ENCODE measurements around the gene ANKRD55. TPM values are rescaled to one million over a fixed set of nuclear protein-coding genes. Genes with fewer than 3 reads are reported as not detected.
"Not testable (repeated sequence)": the region's sequence is repeated elsewhere in the genome, so short reads cannot be mapped to it uniquely, and the experiment has no call there.

Gene ANKRD55
- total RNA-seq, 2 experiments from 2014 or later, result 0.19 to 0.71 TPM

DNA sequence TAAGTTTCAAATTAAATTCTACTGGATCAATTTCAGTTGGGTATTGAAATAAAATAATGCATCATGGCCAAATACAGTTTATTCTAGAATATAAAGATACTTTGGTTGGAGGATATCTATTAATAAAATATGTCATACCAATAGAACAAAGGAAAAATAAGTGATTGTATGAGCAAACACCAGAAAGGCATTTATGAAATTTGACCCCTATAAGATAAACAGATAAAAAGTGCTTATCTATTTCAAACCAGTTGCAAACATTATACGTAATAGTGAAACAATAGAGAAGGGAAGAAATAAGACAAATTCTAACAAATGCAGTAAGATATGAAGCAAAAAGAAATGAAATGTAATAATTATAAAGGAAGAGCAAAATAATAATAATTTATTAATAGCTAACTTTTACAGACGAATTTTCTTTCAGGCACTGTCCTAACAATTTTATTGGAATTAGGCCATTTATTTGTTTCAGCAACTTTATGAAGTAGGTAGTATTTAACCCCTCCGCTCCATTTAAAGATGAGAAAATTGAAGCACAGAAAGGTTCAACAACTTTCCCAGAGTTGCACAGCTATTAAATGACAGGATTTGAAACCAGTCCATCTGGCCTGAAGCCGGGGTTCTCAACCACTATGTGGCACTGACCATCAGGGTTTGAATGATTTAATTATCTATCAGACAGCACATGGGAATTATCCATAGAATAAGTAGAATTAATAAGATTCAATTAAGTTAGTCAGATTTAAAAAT, 20.8 kb downstream of the ANKRD55 start:
- no peak for DNase-seq
- no peaks in the 10 kb centered on the region for H3K36me3 Mint-ChIP-seq
- no peak overlapping the region for H3K27ac Mint-ChIP-seq
- no peaks in the 10 kb centered on the region for H3K4me1 Mint-ChIP-seq
- peaks cover 4% of the 10 kb centered on the region for H3K27me3 Mint-ChIP-seq
- ATAC-seq (ENCODE audit: low read depth), result no peak
- H3K9me3 Mint-ChIP-seq, result peaks cover 16% of the 10 kb centered on the region
- POLR2A ChIA-PET, result no interaction called here
- no peak overlapping the region for H3K4me3 Mint-ChIP-seq

DNA sequence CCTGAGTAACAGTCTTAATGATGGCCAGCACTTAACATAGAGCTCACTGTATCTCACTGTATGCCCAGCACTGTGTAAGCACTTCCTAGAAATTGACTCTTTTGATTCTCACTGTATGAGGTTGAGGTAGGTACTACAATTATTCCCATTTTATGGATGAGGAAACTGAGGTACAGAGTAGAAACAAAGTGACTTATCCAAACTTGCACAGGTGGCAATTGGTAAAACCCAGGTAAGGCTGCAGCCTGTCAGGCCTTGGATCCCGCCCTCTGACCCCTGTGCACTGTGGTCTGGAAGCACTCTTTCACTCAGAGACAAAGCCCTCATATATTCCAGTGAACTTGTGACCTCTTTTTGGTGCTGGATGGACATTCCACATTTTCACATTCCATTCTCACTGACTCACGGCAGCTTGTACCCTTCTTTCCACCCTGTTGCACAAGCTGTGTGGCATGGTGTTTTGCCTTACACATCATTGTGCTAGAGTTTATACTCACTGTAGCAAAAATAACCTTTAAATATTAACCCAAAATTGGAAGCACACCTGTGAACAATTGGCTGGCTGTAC, 21.7 kb downstream of the ANKRD55 start:
- no peaks in the 10 kb centered on the region for H3K36me3 Mint-ChIP-seq
- H3K9me3 Mint-ChIP-seq, result peaks cover 11% of the 10 kb centered on the region
- no peak for DNase-seq
- POLR2A ChIA-PET, result no interaction called here
- no peak for ATAC-seq (ENCODE audit: low read depth)
- H3K27me3 Mint-ChIP-seq, result peaks cover 2% of the 10 kb centered on the region
- H3K27ac Mint-ChIP-seq, result no peak overlapping the region
- no peak overlapping the region for H3K4me3 Mint-ChIP-seq
- no peaks in the 10 kb centered on the region for H3K4me1 Mint-ChIP-seq

DNA sequence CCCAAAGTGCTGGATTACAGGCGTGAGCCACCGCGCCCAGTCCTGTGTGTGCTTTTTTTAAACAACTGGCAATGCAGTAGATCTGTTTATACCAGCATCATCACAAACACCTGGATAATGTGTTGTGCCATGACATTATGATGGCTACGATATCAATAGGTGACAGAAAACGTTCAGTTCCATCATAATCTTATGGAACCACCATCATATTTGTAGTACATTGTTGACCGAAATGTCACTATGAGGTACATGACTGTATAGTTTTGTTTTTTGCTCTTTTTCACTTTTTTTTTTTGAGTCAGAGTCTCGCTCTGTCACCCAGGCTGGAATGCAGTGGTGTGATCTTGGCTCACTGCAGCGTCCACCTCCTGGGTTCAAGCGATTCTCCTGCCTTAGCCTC, 24.4 kb downstream of the ANKRD55 start:
- Mint-ChIP-seq H3K36me3 (peaks cover 5% of the 10 kb centered on the region), H3K27ac (no peak overlapping the region), H3K9me3 (peaks cover 8% of the 10 kb centered on the region), H3K4me3 (no peak overlapping the region), H3K27me3 (no peaks in the 10 kb centered on the region), H3K4me1 (peaks cover 1% of the 10 kb centered on the region)
- DNase-seq (no peak), ATAC-seq (ENCODE audit: low read depth) (no peak)
- POLR2A ChIA-PET, result no interaction called here

DNA sequence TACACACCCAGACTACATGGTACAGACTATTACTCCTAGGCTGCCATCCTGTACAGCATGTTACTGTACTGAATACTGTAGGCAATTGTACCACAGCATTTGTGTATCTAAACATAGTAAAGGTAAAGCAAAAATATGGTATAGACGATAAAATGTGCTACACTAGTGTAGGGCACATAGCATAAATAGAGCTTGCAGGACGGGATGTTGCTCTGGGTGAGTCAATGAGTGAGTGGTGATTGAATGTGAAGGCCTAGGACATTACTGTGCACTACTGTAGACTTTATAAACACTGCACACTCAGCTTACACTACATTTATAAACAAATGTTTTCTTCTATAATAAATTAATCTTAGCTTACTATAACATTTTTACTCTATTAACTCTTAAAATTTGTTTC, 25.6 kb downstream of the ANKRD55 start:
- no peaks in the 10 kb centered on the region for H3K27me3 Mint-ChIP-seq
- H3K4me3 Mint-ChIP-seq, result no peak overlapping the region
- peaks cover 5% of the 10 kb centered on the region for H3K36me3 Mint-ChIP-seq
- H3K4me1 Mint-ChIP-seq, result peaks cover 1% of the 10 kb centered on the region
- H3K27ac Mint-ChIP-seq, result no peak overlapping the region
- POLR2A ChIA-PET, result no interaction called here
- DNase-seq (no peak), ATAC-seq (ENCODE audit: low read depth) (no peak)
- H3K9me3 Mint-ChIP-seq, result peaks cover 4% of the 10 kb centered on the region

DNA sequence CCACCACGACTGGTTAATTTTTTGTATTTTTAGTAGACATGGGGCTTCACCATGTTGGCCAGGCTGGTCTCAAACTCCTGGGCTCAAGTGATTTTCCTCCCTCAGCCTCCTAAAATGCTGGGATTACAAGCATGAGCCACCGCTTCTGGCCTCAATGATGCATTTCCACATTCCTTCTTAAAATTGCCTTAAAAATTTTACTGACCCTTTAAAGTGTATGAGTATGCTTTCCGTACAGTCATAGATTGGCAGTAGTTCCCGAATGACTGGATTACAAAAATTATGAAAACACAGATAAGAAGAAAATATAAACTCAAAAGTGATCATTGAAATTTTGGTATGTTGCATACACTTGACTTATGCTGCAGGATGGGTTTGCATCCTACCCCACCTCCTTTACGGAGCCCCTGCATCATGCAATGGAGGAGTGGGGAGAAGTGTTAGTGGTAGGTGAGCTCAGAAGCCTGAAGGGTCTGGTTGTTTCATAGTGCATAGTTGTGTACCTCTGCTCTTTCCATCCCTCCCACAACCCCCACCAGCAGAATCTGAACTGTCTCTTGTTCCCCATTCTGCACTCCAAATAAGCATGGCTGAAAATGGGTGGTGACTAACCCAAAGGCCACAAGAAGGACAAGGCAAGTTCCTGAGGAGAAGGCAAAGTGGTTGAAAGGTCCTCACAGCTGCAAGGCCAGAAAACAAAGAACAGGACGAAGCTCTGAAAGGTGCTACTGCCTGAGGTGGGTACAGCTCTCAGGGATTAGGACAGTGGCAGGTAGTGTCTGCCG, 26.8 kb downstream of the ANKRD55 start:
- peaks cover 5% of the 10 kb centered on the region for H3K36me3 Mint-ChIP-seq
- DNase-seq (no peak), ATAC-seq (ENCODE audit: low read depth) (no peak)
- no peak overlapping the region for H3K4me3 Mint-ChIP-seq
- POLR2A ChIA-PET, result interaction anchor here (0.5 to 0.6 kb wide), 2 partner anchors 129 to 1009 kb away, joined by 3 to 6 read pairs; no protein-coding TSS in a partner anchor
- peaks cover 4% of the 10 kb centered on the region for H3K9me3 Mint-ChIP-seq
- peaks cover 1% of the 10 kb centered on the region for H3K4me1 Mint-ChIP-seq
- H3K27me3 Mint-ChIP-seq, result no peaks in the 10 kb centered on the region
- no peak overlapping the region for H3K27ac Mint-ChIP-seq

DNA sequence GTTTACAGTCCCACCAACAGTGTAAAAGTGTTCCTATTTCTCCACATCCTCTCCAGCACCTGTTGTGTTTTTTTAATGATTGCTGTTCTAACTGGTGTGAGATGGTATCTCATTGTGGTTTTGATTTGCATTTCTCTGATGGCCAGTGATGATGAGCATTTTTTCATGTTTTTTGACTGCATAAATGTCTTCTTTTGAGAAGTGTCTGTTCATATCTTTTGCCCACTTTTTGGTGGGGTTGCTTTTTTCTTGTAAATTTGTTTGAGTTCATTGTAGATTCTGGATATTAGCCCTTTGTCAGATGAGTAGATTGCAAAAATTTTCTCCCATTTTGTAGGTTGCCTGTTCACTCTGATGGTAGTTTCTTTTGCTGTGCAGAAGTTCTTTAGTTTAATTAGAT, 29.2 kb downstream of the ANKRD55 start:
- POLR2A ChIA-PET; H3K9me3 Mint-ChIP-seq; H3K4me1 Mint-ChIP-seq; H3K4me3 Mint-ChIP-seq; ATAC-seq (ENCODE audit: low read depth); H3K27ac Mint-ChIP-seq; DNase-seq; H3K36me3 Mint-ChIP-seq; H3K27me3 Mint-ChIP-seq: not testable (repeated sequence)

DNA sequence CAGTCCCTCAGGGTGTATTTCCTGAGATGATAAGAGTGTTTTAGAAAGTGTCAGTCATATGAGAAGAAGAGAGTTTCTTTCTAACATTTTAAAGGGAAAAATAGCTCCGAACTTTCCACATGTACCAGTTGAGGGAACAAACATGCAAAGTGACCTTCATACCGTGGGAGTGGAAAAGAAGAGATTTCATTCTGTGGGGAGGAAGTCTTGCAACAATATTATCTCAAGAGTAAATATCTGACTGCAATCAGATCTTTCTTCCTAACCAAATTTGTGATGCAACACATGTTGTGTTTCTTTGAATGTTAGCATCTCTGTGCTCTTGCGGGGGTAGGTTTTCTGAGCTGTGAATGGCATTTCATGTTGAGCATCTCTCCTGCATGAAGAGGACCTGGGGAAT, 30.6 kb downstream of the ANKRD55 start:
- DNase-seq, result no peak
- H3K4me3 Mint-ChIP-seq, result no peak overlapping the region
- H3K27ac Mint-ChIP-seq, result no peak overlapping the region

DNA sequence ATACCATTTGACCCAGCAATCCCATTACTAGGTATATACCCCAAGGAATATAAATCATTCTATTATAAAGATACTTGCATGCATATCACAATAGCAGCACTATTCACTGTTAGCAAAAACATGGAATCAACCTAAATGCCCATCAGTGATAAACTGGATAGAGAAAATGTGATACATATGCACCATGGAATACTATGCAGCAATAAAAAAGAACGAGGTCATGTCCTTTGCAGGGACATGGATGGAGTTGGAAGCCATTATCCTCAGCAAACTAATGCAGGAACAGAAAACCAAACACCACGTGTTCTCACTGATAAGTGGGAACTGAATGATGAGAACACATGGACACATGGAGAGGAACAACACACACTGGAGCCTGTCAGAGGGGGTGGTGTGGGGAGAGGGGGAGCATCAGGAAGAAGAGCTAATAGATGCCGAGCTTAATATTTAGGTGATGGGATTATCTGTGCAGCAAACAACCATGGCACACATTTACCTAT, 31.3 kb downstream of the ANKRD55 start:
- H3K27ac Mint-ChIP-seq; H3K36me3 Mint-ChIP-seq; H3K4me3 Mint-ChIP-seq; H3K27me3 Mint-ChIP-seq; POLR2A ChIA-PET; DNase-seq; H3K9me3 Mint-ChIP-seq; H3K4me1 Mint-ChIP-seq; ATAC-seq (ENCODE audit: low read depth): not testable (repeated sequence)

More for the DNA sequence above, 30.6 kb downstream of the ANKRD55 start:
- peaks cover 2% of the 10 kb centered on the region for H3K4me1 Mint-ChIP-seq
- no peak for ATAC-seq (ENCODE audit: low read depth)
- POLR2A ChIA-PET, result no interaction called here
- H3K9me3 Mint-ChIP-seq, result peaks cover 4% of the 10 kb centered on the region
- H3K36me3 Mint-ChIP-seq, result peaks cover 5% of the 10 kb centered on the region
- no peaks in the 10 kb centered on the region for H3K27me3 Mint-ChIP-seq

DNA sequence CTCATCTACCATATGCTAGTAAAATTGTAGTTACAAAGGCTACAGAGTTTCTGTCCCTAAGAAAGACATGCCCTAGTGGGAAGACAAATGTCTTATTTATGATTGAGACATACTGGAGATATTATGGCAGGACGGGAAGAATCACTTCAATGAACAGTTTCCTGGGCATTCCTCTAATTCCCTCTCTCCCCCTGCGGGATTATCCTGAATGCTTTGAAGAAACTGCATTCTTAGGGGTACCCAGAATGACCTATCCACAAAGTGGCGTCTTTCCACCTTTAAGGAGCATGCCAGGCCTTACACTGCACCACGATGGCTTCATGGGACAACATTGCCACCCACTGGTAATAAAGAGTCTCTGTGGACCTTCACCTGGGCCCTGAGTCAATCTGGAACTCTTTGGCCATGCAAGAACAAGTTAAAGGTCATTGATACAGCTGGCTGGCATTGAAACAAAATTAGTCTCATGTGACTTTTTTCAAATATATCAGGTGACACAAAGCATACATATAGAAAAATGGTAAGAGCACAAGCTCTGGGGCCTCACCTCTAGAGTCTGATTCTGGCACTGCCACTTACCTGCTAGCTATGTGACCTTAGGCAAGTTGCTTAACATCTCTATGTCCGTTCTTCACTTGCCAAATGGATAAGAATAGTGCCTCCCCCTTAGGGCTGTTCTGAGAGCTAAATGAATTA, 32.0 kb downstream of the ANKRD55 start:
- H3K27me3 Mint-ChIP-seq, result no peaks in the 10 kb centered on the region
- peaks cover 2% of the 10 kb centered on the region for H3K4me1 Mint-ChIP-seq
- peaks cover 4% of the 10 kb centered on the region for H3K9me3 Mint-ChIP-seq
- POLR2A ChIA-PET, result interaction anchor here (0.6 to 1.3 kb wide), 3 partner anchors 95 to 206 kb away, joined by 3 to 5 read pairs (median 4); partner anchors contain the start of gene IL6ST
- DNase-seq (peak; percentile 36), ATAC-seq (ENCODE audit: low read depth) (peak; percentile 95)
- H3K27ac Mint-ChIP-seq, result no peak overlapping the region
- peaks cover 5% of the 10 kb centered on the region for H3K36me3 Mint-ChIP-seq
- no peak overlapping the region for H3K4me3 Mint-ChIP-seq

DNA sequence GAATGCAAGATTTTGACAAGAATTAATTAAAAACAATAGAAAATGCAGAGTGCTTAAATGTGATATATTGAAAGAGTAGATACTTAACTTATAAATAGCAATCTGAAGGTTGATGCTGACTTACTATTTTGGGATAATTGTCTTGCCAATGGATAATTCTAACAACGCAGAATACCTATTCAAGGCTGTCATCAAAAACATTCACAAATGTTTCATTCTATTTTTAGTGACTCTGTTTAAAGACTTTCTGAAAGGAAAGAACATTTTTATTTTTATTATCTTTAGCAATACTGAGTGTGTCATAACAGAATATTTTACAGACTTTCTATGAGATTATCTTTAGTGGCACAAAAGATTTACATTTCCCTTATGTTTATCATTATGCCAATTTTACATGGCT, 38.1 kb downstream of the ANKRD55 start:
- DNase-seq, result no peak
- Mint-ChIP-seq H3K9me3 (peaks cover 3% of the 10 kb centered on the region), H3K4me3 (no peak overlapping the region), H3K27me3 (no peaks in the 10 kb centered on the region), H3K36me3 (peaks cover 1% of the 10 kb centered on the region), H3K27ac (no peak overlapping the region), H3K4me1 (peaks cover 7% of the 10 kb centered on the region)
- POLR2A ChIA-PET, result no interaction called here
- ATAC-seq (ENCODE audit: low read depth), result no peak

DNA sequence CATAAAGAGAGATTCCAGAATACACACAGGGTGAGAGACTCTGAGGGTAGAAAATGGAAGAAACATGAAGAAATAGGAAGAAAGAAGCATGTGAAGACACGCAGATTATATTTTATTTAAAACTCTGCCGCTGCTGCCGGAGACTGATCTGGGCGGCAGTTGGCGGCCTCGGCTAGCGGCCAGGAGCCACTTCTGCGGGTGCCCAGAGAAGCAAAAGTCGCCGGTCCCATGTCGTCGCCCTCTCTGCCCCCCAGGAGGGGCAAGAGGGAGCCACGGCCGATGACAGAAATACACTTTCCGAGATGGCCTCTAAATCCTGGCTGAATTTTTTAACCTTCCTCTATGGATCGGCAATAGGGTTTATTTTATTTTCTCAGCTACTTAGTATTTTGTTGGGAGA, 40.9 kb downstream of the ANKRD55 start:
- DNase-seq (no peak), ATAC-seq (ENCODE audit: low read depth) (no peak)
- Mint-ChIP-seq H3K9me3 (peaks cover 4% of the 10 kb centered on the region), H3K4me1 (peaks cover 7% of the 10 kb centered on the region), H3K4me3 (no peak overlapping the region), H3K36me3 (peaks cover 1% of the 10 kb centered on the region), H3K27ac (no peak overlapping the region), H3K27me3 (no peaks in the 10 kb centered on the region)
- POLR2A ChIA-PET, result no interaction called here

DNA sequence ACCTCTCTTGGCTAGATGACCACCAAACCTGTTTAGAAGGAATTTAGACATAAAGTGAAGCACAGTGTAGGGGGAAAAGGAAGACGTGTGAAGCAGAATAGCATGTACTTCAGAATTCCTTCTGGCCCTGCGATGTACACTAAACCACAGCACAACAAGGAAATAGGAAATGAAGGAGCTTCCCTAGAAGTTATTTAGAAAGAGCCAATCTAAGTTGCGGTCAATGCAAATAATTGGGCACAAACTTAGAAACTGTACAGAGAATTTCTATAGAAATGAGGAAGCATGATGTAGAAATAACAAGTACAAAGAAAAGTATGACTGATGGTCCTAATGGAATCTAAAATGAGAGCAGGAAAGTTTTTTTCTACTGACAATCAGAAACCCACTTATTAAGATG, 41.5 kb downstream of the ANKRD55 start:
- no peak overlapping the region for H3K27ac Mint-ChIP-seq
- ATAC-seq (ENCODE audit: low read depth) (no peak), DNase-seq (no peak)
- peaks cover 1% of the 10 kb centered on the region for H3K36me3 Mint-ChIP-seq
- no peaks in the 10 kb centered on the region for H3K27me3 Mint-ChIP-seq
- H3K9me3 Mint-ChIP-seq, result peaks cover 4% of the 10 kb centered on the region
- POLR2A ChIA-PET, result no interaction called here
- peaks cover 7% of the 10 kb centered on the region for H3K4me1 Mint-ChIP-seq
- H3K4me3 Mint-ChIP-seq, result no peak overlapping the region

DNA sequence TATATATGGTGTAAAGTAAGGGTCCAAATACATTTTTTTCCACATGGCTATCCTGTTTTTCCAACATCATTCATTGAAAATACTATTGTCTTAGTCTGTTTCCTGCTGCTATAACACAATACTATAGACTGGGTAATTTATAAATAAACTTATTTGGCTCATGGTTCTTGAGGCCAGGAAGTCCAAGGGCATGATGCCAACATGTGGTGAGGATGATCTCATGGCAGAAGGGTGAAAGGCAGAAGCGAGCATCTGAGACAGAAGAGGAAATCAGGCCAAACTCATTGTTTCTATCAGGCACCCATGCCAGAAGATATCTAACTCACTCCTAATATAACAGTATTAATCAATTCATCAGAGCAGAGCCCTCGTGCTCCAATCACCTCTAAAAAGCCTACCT, 42.6 kb downstream of the ANKRD55 start:
- DNase-seq (no peak), ATAC-seq (ENCODE audit: low read depth) (no peak)
- Mint-ChIP-seq H3K36me3 (peaks cover 1% of the 10 kb centered on the region), H3K9me3 (peaks cover 4% of the 10 kb centered on the region), H3K4me3 (no peak overlapping the region), H3K27ac (no peak overlapping the region), H3K27me3 (no peaks in the 10 kb centered on the region), H3K4me1 (peaks cover 7% of the 10 kb centered on the region)
- POLR2A ChIA-PET, result no interaction called here

Measured in activated naive CD8-positive, alpha-beta T cell treated with anti-CD3 and anti-CD28 coated beads, Interleukin-2, amount 10 ng/mL, durations not matched to agents 7 days and 5 days (primary cell).